Fibroblast of skin of right quadriceps (primary cell): Measurements from ENCODE around the gene SNRNP27.
A peak's percentile ranks its signal among the peaks of the same experiment; 100 is the strongest.
"Not testable (repeated sequence)": the region's sequence is repeated elsewhere in the genome, so short reads cannot be mapped to it uniquely, and the experiment has no call there.

Experiments used
- DNase-seq: peaks from one replicate; pipeline ENCODE4 v3.0.0-alpha.2; 2013

The SNRNP27 gene

GRCh38 chr2:69893684-69894551, at the start of gene SNRNP27:
SNRNP27 (plus strand) TSS chr2:69893956; CDS start chr2:69893985, 29 bp downstream.
- DNase-seq, result peak; percentile 84

DNA sequence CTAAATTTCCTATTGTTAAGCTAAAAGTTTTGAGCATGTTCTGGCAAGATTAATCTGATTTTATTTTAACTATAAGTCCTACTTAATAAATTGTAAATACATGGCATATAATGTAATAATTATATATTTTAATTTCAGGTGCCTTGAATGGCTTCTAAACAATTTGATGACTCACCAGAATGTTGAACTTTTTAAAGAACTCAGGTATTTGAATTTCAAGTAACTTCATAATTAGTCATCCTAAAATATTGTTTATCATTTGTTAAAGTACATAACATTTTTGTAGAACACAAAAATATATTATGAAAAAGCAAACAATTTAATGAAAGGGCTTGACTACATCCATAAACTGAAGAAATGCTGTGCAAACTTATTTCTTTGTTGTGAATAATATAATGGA, 49.8 kb upstream of the SNRNP27 start:
- DNase-seq, result no peak

DNA sequence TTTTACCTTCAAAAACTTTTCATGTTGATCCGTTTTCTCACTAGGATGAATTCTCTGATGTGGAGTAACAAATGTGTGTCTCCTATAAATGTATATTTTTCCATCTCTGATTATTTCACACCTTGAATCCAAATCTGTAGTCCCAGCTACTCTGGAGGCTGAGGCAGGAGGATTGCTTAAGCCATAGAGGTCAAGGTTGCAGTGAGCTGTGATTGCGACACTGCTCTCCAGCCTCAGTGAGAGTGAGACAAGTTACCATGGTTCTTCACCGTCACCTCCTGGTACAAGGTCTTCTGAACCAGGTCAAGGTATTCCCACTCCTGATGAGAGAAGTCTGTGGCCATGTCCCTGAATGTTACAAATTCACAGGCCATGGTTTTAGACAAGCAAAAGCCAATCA, 49.2 kb upstream of the SNRNP27 start:
- DNase-seq, result no peak

DNA sequence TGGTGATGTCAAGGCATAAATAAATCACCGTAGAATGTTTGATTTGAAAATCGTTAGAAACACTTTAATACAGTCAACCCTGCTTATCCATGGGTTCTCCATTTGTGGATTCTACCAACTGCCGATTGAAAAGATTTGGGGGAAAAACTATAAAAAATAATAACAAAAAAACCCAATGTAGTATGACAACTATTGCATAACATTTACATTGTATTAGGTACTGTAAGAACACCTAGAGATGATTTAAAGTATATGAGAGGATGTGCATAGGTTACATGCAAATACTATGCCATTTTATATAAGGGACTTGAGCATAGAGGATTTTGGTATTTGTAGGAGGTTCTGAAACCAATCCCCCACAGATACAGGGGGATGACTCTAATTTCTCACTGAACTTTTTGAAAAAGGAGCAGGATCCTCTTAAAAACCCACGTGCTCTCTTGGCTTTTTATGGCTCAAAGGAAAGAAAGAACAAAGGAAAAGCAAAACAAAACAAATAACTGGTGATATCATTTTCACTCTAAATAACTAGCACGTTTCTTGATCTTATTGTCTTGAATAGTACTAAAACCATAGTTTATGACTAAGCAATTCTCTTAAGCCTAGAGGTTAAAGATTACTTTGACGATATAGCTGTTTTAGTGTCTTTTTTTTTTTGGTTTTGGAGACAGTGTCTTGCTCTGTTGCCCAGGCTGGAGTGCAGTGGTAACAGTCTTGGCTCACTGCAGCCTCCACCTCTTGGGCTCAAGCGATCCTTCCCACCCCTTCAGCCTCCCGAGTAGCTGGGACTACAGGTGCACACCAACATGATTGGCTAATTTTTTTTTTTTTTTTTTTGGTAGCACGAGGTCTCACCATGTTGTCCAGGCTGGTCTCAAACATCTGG, 47.3 kb upstream of the SNRNP27 start:
- no peak for DNase-seq

DNA sequence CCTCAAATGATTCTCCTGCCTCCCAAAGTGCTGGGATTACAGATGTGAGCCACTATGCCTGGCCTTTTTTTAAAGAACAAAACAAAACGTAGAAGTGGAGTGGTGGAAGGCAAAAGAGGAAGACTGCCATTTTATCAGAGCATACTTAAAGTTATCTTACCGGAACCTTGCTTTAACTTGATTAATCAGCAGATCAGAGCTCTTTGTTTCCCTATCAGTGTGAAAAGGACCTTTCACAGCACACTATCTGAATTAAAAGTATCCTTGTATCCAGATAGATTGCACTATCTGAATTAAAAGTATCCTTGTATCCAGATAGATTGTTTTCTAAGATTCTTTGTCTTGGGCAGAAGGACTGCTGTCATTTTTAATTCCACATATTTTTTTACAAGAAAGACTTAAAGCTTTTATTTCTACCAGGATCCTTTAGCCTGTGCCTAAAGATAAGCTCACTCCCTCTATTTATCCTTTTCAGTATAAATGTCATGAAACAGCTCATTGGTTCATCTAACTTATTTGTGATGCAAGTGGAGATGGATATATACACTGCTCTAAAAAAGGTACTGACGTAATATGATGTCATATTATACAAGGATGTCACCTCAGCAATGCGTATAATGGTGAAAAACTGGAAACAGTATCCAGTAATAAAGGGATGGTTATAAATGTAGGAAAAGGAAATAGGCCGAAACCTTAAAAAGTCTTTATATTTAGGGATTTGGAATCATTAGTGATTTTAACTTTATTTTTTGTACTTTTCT, 46.5 kb upstream of the SNRNP27 start:
- no peak for DNase-seq

- no peak for DNase-seq
Observed at GRCh38 chr2:69848186-69848790, 45.5 kb upstream of the SNRNP27 start.

GRCh38 chr2:69858261-69858660, 35.5 kb upstream of the SNRNP27 start:
- DNase-seq, result no peak

GRCh38 chr2:69863298-69863697, 30.5 kb upstream of the SNRNP27 start:
- DNase-seq, result no peak

DNA sequence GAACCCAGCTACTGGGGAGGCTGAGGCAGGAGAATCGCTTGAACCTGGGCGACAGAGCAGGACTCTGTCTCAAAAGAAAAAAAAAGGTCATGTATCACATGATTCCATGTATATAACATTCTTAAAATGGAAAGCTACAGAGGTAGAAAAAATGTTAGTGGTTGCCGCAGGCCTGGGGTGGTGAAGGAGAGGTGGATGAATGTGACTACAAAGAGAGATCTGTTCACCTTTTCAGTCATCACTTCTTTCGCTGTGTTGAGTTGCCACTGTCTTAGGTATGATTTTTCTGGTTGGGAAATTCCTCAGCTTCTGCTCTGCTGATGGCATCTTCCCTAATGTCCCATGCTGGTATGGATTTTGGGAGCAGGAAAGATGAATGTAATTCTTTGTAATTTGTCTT, 5.3 kb upstream of the SNRNP27 start:
- no peak for DNase-seq

GRCh38 chr2:69889302-69889701, 4.5 kb upstream of the SNRNP27 start:
- no peak for DNase-seq

- DNase-seq, result no peak
Observed at GRCh38 chr2:69890881-69891280, 2.9 kb upstream of the SNRNP27 start.

- DNase-seq, result not testable (repeated sequence)
Observed at GRCh38 chr2:69892838-69893424, 825 bp upstream of the SNRNP27 start.

- DNase-seq, result not testable (repeated sequence)
Observed at GRCh38 chr2:69894737-69895136, 981 bp downstream of the SNRNP27 start.

DNA sequence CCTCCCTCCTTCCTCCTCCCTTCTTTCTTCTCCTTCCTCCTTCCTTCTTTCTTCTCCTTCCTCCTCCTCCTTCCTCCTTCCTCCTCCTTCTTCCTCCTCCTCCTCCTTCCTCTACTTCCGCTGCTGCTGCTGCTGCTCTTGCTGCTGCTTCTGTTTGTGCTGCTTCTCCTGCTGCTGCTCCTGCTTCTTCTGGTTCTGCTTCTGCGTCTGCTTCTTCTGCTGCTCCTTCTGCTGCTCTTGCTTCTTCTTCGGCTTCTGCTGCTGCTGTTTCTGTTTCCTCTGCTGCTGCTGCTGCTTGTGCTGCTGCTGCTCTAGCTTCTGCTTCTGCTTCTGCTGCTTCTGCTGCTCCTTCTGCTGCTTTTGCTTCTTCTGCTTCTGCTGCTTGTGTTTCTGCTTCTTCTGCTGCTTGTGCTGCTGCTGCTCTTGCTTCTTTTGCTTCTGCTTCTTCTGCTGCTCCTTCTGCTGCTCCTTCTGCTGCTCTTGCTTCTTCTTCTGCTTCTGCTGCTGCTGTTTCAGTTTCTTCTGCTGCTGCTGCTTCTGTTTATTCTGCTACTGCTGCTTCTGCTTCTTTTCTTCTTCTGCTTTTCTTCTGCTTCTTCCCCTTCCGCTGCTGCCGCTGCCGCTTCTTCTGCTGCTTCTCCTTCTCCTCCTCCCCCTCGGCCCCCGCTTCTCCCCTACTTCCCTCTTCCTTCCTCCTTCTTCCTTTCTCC, 8.6 kb downstream of the SNRNP27 start:
- no peak for DNase-seq

DNA sequence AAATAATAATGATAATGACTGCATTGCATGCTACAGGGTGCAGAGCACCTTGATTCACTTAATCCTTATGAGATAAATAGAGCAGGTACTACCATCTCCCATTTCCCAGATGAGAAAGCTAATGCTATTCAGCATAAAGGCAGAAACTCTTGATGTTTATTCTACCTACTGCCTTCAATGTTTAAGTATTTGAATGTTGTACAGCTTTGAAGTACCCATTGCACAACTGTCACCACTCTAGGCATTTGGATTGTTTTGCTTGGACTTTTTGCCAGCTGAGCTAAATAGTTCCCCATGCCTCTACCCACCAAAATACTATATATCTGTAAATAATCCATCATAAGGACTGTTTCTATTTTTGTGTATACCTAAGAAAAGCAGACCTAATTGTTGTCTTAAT, 13.5 kb downstream of the SNRNP27 start:
- no peak for DNase-seq

- DNase-seq, result peak; percentile 61
Observed at GRCh38 chr2:69911985-69912563, 18.3 kb downstream of the SNRNP27 start.

DNA sequence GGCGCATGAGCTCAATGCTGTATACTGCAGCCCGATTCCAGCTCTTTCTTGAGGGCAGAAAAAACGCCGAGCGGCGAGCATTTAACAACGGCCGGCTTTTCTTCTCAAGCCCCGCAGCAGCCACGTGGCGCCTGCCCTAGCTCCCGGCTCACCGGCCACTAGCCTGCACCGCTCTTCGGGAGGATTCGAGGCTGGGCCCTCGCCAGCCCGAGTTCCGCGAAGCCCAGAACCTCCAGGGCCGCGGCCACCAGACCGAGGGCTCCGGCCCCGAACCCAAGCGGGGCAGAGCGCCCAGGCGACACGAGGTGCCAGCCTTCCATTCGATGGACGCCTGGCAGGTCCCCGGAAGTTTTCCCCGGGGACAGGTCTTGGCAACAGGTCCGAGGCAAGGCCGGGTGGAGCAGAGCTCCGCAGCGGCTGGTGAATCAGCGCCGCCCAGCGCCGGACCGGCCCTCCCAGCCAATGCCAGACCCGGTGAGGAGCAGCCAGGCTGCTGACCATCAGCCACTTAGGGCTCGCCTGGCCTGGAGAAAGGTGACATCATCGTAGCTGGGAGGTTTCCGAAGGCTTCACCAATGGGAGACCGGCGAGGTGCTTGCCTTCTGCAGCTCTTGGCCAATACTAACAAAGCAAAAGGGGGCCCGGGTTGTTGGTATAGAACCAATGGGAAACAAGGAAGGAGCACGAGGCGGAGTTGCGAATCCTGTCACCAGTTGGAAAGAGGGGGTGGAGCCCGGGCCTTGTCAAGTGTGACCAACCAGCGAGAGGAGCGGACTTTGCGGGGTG, 20.6 kb downstream of the SNRNP27 start:
- DNase-seq, result peak; percentile 100

- no peak for DNase-seq
Observed at GRCh38 chr2:69914950-69915945, 21.5 kb downstream of the SNRNP27 start, which contains the start of gene MXD1. MXD1 (plus strand) TSS chr2:69915109; CDS start chr2:69915331, 222 bp downstream.

- no peak for DNase-seq
Observed at GRCh38 chr2:69916106-69916505, 22.4 kb downstream of the SNRNP27 start.
